Measurements from ENCODE around the gene UGT3A1.

UGT3A1 gene

GRCh38 chr5:35908814-35909213 is 82.4 kb downstream of the UGT3A1 start:
- no peak for DNase-seq (ENCODE audit: low read depth, low spot score)

DNA sequence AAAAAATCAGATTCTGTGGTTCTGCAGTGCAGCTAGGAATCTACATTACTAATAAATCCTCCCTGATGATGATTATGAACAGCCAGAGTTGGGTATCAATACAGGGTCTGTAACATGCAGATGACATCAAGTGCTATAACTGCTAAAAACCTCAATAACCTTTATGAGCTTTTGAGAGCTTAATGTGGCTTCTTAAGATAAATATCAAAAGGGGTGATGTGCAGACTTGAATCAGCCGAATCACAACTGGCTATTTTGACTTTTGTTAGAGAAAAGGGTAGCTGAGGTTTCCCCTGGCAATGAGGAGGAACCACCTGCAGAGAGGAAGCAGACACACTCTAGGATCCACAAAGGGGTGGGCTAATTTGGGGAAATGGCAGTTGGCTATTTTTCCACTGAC is 83.0 kb downstream of the UGT3A1 start:
- DNase-seq (ENCODE audit: low read depth, low spot score), result no peak

GRCh38 chr5:35904443-35905132 is 86.6 kb downstream of the UGT3A1 start:
- DNase-seq (ENCODE audit: low read depth, low spot score), result no peak

DNA sequence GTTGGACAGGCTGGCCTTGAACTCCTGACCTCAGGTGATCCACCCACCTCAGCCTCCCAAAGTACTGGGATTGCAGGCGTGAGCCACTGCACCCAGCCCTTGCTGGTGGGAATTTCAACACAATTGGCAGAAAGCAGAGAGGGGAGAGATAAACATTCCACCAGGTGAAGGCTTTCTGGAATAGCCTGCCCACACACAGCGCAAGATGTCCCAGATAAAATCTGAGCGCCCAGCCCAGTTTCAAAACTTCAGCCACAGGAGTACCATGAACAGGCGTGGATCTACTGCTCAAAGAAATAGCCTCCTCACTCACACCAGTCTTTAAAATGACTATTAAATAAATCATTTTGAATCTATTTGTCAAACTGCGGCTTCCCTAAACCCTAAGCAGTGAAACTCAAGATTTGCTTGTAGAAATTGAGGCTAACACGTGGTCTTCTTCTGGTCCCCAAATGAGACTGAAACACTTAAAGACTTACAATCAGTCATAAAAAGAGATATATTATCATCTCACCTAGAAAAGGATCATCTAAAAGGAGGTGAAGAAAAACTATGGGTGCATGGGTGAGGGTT is 87.5 kb downstream of the UGT3A1 start:
- DNase-seq (ENCODE audit: low read depth, low spot score), result no peak

DNA sequence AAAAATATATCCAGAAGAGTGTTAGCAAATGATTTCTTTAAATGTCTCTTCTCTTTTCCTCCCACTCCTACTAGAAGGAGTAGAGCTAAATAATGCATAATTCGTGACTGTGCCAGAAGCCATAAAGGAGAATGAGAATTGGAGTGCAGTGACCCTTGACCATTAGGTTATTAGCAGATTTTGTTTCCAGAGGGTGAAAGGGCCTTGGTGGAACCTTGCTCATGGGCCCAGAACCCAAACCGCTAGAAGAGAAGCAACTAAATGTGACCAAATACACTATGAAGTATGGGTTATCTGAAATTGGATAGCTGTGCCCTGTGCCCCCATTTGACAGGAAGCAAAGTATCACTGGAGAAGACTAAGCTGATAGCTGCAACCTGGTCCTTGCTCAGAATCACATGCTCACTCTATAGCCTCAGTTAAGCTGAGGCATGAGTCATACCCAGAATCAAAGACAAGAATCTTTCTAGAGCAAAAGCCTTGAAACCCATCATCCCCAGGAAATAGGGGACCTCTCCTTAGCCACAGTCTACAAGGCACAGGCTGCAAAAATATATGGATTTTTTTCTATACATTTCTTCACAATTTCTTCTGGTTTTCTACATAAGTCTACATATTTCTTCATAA is 89.0 kb downstream of the UGT3A1 start:
- no peak for DNase-seq (ENCODE audit: low read depth, low spot score)

Data from ELF-1 (cell line).